NCI-H1417 treated with DMSO at 0.1 percent for 48 hours (cell line): ENCODE results near the gene HGD.
"Not testable (repeated sequence)": the region's sequence is repeated elsewhere in the genome, so short reads cannot be mapped to it uniquely, and the experiment has no call there.

Experiments used
- DNase-seq: peaks from one replicate; lab custom pipeline; 2025; lab: John Stamatoyannopoulos, UW

The HGD gene, protein sequence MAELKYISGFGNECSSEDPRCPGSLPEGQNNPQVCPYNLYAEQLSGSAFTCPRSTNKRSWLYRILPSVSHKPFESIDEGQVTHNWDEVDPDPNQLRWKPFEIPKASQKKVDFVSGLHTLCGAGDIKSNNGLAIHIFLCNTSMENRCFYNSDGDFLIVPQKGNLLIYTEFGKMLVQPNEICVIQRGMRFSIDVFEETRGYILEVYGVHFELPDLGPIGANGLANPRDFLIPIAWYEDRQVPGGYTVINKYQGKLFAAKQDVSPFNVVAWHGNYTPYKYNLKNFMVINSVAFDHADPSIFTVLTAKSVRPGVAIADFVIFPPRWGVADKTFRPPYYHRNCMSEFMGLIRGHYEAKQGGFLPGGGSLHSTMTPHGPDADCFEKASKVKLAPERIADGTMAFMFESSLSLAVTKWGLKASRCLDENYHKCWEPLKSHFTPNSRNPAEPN

DNA sequence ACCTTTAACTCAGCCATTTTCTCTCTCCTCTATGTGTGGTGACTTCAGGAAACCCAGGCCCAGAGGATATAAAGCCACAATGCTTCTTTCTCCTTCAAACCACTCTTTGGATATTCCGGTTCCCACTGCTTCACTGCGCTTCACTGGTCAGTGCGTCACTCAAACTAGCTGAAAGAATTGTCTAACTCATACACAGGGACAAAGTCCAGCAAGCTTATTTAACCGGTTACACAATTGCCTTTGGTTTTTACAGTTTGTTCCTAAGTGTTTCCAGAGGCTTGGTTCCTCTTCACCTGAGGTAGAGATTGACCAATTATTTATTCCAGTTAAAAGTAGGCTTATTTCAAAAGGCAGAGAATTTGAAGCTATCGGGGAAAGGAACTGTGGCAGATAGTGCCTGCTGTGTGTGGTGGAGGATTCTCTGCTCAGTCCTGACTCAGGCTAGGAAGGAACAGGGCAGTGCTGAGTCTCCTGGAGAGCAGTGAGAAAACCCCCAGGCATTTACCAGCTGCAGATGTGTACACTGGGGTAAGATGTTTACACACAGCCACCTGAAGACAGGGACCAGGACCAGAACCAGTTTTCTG is at the start of gene HGD:
HGD (minus strand) TSS at position 145 of the 587 bp plus-strand sequence; CDS start at position 17, 128 bp downstream.
- no peak for DNase-seq

DNA sequence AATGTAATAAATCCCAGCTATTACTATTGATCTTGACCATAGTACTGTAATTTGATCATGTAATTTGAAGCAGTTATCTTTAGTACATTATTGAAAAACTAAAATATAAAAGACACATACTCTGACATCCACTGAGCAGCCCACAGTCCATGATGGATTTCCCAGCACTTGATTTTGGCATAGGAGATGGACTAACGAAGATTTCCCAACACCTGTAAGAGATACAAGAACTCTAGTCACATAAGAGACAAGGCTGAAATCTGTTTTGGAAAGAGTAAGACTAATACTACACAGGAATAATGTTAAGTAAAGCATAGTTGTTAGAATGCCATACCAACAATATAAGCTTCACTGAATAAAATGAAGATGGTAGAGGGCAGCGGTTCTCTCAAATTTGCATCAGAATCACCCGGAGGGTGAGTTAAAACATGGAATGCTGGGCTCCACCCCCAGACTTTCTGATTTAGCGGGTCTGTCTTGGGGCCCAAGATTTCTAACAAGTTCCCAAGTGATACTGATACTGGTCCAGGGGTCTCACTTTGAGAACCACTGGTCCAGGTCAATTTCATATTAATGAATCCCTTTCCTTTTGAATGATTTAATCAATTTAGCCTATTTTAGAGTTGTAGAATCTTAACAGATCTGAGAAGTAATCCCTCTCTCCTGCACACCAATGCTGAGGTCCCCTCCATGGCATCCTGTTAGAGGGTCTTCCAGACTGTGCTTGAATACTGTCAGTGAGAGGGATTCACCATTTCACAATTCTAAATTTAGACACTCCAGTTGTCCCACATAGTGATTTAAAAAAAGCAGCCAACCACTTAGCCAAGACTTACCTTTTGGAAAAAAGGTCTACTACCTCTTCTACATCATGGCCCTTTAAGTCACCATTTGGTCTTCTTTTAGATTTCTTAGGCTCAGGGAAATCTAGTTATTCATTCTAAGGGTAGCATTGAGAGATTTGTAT is 48.8 kb upstream of the HGD start:
- DNase-seq = no peak

DNA sequence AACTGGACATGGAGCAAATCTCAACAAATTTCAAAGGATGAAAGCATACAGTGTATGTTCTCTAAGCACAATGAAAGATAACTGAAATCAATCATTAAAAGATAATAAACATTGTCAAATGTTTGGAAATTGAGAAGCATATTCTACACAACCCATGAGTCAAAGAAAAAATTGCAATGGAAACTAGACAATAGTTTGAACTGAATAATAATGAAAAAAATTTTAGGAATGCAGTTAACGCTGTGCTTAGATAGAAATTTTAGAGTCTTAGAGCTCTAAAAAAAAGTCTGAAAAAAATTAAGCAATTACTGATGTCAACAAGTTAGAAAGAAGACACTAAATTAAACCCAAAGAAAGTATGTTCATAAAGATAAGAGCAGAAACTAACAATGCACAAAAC is 44.8 kb upstream of the HGD start:
- no peak for DNase-seq

DNA sequence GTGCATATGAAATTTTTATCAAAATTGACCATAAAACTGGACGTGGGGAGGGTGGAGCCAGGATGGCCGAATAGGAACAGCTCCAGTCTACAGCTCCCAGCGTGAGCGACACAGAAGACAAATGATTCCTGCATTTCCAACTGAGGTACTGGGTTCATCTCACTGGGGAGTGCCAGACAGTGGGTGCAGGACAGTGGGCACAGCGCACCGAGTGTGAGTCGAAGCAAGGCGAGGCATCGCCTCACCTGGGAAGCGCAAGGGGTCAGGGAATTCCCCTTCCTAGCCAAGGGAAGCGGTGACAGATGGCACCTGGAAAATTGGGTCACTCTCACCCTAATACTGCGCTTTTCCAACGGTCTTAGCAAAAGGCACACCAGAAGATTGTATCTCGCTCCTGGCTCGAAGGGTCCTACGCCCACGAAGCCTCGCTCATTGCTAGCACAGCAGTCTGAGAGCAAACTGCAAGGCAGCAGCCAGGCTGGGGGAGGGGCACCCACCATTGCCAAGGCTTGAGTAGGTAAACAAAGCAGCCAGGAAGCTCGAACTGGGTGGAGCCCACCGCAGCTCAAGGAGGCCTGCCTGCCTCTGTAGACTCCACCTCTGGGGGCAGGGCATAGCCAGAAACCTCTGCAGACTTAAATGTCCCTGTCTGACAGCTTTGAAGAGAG is 37.3 kb upstream of the HGD start:
- DNase-seq = not testable (repeated sequence)

DNA sequence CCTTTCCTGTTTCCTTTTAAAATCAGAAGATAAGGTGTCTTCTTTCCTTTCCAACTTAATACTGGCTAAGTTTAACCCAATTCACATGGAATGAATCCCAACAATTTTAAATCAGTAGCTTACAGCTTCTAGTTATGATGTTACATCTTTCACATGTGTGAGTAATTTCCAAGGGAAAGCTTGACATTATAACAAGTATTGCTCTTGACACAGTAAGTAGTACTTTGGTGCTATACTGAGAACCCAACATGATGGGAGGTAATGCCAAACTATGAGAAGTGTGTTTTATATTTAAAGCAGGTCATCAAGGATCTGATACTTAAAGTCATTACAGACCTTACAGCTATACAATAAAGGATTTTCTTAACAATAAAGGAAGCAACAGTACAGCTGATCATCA is 31.2 kb upstream of the HGD start:
- DNase-seq = no peak

DNA sequence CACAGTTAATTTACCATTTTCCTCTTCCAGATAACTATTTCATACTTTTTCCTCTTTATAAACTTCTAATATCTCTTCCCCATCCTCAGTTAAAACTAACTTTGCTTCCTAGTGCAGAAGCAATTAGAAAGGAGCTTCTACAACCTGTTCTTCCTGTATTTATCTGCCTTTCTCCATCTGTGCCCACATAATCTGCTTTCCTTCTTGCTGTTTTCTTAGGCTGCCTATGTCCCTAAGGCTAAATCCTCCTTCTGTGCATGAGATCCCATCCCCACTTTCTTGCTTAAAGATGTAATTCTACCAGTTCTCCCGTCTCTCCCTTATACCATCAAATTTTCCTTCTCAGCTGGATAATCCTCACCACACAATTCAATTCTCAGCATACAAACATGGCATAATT is 28.3 kb upstream of the HGD start:
- DNase-seq = no peak

DNA sequence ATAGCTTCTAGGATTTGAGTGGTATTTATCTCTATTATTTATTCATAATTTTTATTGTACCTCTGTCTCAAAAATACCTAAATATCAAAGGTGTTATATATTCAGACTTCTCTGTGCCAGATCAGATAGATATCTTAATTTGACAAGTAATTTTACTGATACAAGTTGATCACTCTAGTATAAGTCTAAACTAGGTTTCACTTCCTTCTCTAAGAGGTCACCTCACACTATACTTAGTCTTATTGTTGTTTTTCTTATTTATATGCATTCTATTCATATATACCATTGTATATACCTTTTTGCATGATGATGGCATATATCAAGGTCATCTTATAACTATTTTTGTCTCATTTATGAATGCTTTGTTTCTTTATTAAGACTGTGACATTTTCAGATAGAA is 26.4 kb upstream of the HGD start:
- DNase-seq = no peak

DNA sequence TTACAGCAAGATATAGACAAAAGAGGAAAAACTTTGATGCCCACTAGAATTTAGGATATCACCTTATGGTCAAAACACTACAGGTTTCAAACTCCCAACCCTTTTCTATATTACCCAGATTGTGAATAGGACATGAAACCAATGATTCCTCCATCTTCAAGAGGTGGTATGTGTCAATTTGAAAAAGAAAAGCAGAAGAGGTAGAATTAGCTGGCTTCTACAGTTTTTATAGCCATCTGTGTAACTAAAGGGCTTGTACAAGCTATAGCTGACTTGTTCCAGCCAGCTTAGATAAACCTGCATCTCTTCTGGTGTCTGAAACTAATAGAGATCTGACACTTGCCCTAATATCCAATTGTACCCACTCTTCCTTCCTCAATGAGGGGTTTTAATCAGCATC is 24.9 kb upstream of the HGD start:
- no peak for DNase-seq

DNA sequence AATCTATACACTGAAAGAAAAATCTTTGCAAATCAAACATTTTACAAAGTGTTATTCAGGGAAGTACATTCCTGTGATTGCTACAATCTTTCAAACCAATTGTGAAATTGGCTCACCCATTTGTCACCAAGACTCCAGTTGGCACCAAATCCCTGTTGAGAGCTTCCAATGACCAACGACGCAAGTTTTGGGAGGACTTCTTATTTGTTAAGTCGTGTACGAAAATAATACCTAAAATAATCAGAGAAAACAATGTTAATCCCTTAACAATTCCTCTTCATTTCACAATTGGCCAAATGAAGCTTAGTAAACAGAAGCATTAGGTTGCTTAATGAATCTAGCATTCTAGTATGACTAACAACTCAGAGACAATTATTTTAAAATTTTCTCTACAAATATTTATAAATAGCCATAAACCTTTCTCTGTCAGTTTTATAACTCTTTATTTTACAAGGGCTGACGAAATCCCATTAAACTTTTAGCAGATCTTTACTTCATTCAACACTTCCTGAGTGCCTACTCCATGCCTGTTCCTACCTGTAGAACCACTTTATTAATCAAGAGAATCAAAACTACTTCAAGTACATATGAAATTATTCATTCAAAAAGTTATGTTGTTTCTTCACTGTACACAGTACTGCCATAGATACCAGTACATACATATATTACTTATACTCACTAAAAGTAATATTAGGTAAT is 24.0 kb upstream of the HGD start:
- no peak for DNase-seq

DNA sequence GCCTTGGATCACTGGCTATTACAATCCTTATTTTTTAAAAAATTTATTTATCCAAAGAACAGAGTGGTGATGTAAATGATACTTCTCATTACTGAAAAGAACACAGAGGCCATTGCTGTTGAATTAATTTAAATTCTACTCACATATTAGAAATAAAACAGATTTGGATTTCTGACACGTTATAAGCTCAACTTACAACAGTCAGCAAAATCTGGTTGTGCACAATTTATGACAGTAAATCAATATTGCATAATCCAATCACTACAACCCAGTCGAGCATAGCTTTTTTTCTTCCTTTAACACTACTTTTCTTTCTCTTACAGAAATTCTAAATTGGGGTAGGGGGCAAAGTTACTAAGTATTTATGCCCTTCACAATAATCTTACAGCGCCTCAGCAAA is 17.3 kb upstream of the HGD start:
- DNase-seq = no peak

DNA sequence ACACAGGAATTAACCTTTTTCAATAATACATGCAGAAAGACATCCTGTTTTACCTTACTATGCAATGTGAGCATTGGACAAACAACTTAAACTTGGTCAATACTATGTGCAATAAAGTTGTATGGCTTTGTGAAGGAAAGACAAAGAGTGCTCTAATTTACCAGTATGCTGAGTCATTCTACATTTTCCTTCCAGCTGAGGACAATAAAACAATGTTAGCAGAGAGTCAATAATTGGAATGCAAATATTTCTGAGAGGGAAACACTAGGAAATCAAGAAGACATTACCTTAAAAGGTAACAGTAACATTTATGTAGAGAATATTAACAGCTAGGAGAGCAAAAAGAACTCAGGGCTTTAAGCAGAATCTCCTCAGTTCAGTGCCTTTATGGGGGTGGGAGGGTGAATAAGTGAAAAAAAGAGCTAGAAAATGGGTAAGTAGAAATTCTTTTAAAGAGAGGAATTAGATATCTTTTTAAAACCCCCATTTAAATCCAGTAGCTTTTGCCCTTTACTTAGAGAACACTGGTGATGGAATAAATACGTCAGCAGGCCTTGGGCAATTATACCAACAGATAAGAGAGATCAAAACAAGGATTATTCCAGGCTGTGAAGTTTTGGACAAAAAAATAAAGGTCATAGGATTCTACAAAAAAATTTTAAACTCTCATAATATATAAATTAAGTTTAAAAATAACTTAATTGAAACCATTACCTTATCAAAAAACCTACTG is 11.6 kb upstream of the HGD start:
- no peak for DNase-seq

DNA sequence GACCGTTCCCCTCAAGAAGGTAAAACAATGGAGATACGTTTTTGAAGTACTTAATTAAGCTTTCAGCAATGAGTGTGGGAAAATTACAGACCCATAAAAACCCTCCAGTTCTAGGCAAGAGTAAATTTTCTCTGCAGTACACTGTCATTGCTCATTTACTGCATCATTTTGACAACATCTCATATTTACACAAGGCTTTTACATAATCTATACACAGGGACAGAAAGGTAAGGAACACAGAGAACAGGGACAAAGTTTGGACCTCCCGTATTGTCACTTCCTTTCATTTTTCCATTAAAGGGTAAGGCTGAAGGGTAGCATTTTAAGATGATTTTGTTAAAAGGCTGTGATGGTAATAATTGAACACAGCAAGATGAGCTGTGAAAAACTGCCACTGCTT is 7.4 kb upstream of the HGD start:
- peak; percentile 28 for DNase-seq

DNA sequence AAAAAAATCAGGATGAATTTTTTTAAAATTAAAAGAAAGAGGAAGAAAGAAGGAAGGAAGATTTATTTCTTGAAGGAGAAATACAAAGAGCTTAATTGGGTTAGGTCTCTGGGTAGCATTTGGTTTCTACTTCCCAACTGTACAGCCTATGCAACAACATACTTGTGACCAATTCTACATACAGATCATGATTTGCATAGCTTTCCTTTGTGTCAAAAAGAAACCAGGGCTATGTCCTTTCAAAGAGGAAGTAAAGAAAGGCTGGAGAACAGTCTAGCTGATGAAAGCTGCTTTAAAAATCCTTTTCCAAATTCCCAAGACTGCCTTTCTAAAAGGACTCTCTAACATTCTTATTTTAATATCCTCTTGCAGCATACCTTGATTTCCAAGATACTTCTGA is 6.1 kb upstream of the HGD start:
- DNase-seq = no peak

DNA sequence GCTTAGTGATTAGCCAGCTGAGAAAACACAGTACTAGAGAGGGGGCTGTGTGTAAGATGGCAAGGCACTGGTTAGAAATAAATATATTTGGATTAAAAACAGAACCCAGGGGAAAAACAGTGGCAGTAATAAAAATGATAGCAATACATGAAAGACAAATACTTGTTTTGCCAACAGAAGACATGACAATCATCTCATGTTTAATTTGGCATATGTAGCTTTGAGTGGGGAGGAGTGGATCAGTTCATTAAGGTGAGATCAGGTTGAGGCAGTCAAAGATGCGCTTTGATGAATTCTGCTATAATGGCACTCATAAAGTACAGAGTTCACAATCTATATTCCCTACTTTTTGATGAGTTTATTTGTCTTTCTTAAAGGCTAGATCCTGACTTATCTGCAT is 3.4 kb upstream of the HGD start:
- DNase-seq = no peak

DNA sequence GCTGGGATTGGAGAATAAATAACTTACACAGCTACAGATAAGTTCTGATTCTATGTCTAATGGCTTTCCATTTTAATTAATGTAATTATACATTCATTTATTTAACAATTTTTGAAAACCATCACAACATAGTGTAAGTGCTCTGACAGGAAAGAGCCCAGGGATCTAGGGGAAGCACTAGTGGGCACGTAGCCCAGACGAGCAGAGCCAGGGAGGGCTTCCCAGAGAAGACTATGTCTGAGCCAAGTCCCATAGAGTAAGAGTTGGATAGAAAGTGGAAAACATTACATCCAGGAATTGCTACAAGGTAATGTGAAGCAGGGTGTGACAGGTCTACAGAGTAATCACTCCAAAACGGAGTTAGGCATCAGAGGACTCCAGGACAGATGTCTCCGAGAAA is 2.9 kb upstream of the HGD start:
- no peak for DNase-seq

DNA sequence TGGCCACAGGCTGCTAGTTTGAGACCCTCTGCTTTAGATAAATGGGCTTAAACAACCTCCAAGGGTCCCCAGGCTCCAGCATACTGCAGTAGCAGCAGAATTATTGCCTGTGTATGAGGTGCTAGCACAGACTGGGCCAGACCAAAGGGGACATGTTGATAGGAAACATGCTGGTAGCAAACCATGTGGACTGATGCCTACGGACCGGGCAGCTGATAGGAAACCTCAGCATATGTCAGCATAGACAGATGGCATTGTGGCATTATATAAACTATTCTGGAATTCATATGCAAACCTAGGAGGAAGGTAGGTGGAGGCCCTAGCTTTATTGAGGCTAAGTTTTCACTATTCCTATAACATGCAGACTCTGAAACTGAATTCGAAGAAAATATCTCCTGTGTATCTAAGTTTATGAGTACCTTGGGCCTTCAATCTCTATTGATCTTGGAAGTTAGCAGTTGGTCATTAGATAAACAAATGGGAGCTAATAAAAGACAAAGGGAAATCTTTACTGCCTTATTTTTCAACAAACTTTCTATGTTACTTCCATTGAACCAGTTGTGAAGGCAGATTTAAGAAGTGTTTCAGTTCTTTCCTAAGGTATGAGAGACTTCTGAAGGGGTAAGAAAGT is 1.7 kb upstream of the HGD start:
- DNase-seq = no peak

DNA sequence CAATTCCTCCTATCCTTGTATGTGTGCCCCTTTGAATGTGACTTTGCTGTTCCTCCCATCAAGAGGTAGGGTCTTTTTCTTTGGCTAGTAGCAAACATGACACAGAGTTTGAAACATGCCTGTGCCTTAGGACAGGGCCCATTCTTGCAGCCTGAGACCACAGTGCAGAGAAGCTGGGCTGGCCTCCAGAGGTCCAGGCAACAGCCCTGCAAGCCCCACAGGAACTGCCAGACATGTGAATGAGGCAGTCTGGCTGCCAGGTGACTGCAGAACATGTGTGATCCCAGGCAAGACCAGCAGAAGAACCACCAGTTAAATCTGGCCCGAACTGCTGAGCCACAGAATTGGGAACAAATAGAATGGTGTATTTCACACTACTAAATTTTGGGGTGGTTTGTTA is 1.2 kb upstream of the HGD start:
- DNase-seq = no peak

DNA sequence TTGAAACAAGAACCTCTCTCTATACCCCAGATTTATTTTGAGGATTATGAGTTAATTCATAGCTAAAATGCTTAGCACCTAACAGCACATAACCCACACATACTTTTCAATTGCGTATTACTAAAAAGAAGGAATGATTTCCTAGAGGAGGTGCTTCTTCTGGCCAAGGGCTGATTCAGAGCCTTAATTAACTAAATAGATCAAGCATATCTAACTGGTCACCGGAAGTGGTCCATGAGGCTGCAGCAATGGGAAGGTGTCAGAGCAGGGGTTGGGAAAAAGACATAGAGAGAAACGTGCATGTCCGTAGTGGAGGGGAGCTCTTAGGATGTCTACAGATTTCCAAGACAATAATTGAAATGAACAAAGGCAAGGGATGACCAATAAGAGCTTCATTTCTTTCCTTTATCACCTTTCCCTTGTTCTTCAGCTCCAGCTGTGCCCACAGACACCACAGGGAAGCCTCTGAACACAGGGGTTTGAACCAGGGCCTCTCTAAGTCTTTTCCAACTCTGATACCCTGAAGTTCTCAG is 467 bp downstream of the HGD start:
- DNase-seq = no peak

DNA sequence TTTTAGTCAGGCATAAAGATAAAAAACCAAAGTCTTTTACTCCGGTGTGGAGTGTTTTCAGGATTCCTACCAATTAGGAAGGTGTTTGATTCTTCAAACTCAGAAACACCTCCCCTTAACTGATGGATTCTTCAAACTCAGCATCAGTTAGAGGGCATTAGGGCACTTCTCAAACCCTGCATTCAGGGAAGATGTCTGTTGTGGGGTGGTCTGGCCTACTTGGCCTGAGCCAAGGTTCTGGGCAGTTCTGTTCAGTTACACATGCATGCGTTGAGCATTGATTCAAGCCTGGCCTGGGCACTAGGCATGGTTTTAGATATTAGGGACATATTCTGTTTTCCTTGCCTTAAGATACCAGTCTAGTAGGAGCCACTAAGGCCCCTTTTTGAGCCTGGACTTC is 1.0 kb downstream of the HGD start:
- DNase-seq = no peak
